Right cardiac atrium (tissue), 5 donors: Measurements from ENCODE around the gene COL6A6. TPM values are rescaled to one million over a fixed set of nuclear protein-coding genes. Genes with fewer than 3 reads are reported as not detected.

Experiments
- ATAC-seq, 2 donors: fragments of 200-7000 bp; cut with Tn5 transposase; one replicate each; pipeline versions ENCODE4 v1.8.0 to v1.9.1; 2020; ENCODE audit warnings: moderate library complexity in 2 of 2, mild to moderate bottlenecking in 1 of 2
- DNase-seq, 3 donors: peaks; one replicate each; pipeline ENCODE4 v3.0.0-alpha.2; 2020
- H3K27ac ChIP-seq: one replicate; pipeline ENCODE4 v1.5.1; 2013; ENCODE audit warnings: mild to moderate bottlenecking, low read length, control low read depth, moderate library complexity
- H3K27me3 ChIP-seq: one replicate; pipeline ENCODE4 v1.6.1; 2013; ENCODE audit not compliant: control insufficient read depth, insufficient read depth
- H3K4me1 ChIP-seq: one replicate; pipeline ENCODE4 v1.6.1; 2013; ENCODE audit warnings: low read length; ENCODE audit not compliant: control insufficient read depth, insufficient read depth
- H3K4me3 ChIP-seq: one replicate; pipeline ENCODE4 v1.5.1; 2013; ENCODE audit warnings: low read length, control low read depth
- H3K9me3 ChIP-seq: one replicate; pipeline ENCODE4 v1.6.1; 2013; ENCODE audit warnings: low read length; ENCODE audit not compliant: control insufficient read depth
- WGBS: extraction: QIAGEN DNeasy Blood & Tissue Kit; methylation state at CpG from one replicate; pipeline ENCODE4 v1.1.7; 2013; 5-methylcytosine and 5-hydroxymethylcytosine counted together
- intact Hi-C, 4 donors: fragments of 100-400 bp; cut with DNase I; formaldehyde crosslinking; loops; one replicate each; pipeline versions ENCODE4 v1.11.0 to v1.14.0; 2022 to 2023
- polyA plus RNA-seq: library from polyadenylated mRNA; stranded (reverse); fragments of 200-250 nt; gene quantifications from one replicate; pipeline ENCODE4 v1.2.3, GENCODE V29; 2013
- total RNA-seq, 4 donors: library from RNA; stranded (reverse); fragmentation: NEBNext Ultra II Directional; extraction: Animal tissue kit (Norgen Biotek cat#: 25700); gene quantifications; one replicate each; pipeline ENCODE4 v1.2.1, GENCODE V29; 2021
- donor health status: healthy with polysubstance abuse.
- donor health status: DM: no; HTN: yes; CAD: no.
- donor health status: DM: no; HTN: no; CAD: no.
- donor health status: DM: no; HTN: yes; CAD: no; lungs with severe emphysema.
- donor health status: DM: yes; HTN: yes; CAD: no.

COL6A6 gene
- total and polyA plus RNA-seq, 5 donors: 3.0 to 5.7 (median 3.6) TPM

GRCh38 chr3:130507746-130508145, 9.2 kb upstream of the COL6A6 start:
- Histone ChIP-seq H3K27ac (no peak overlapping the region), H3K4me3 (no peak overlapping the region), H3K4me1 (no peaks in the 10 kb centered on the region), H3K9me3 (no peaks in the 10 kb centered on the region), H3K27me3 (peaks cover 2% of the 10 kb centered on the region)
- WGBS: 93% methylated on average over 2 of the region's 2 CpGs
- no peak for ATAC-seq
- no peak for DNase-seq
- intact Hi-C loops: no loop called here

- intact Hi-C loops: no loop called here
- no peak overlapping the region for H3K4me3 ChIP-seq
- 32% methylated on average over 6 of the region's 6 CpGs for WGBS
- no peak overlapping the region for H3K27ac ChIP-seq
- H3K4me1 ChIP-seq: no peaks in the 10 kb centered on the region
- peak; percentile 59 to 83 (median 79) for DNase-seq
- peak; percentile 90 to 94 for ATAC-seq
- no peaks in the 10 kb centered on the region for H3K9me3 ChIP-seq
- H3K27me3 ChIP-seq: peaks cover 2% of the 10 kb centered on the region
Observed at GRCh38 chr3:130509008-130509407, 8.0 kb upstream of the COL6A6 start.

- H3K27ac ChIP-seq: no peak overlapping the region
Observed at GRCh38 chr3:130514681-130515080, 2.3 kb upstream of the COL6A6 start.

GRCh38 chr3:130515755-130516154, 1.2 kb upstream of the COL6A6 start:
- H3K27ac ChIP-seq: no peak overlapping the region
- no peaks in the 10 kb centered on the region for H3K4me1 ChIP-seq
- intact Hi-C loops: no loop called here
- ATAC-seq (peak in 1 of 2 donors; percentile 46), DNase-seq (no peak)
- 70% methylated on average over 2 of the region's 2 CpGs for WGBS
- no peaks in the 10 kb centered on the region for H3K9me3 ChIP-seq
- no peak overlapping the region for H3K4me3 ChIP-seq
- no peaks in the 10 kb centered on the region for H3K27me3 ChIP-seq

More at GRCh38 chr3:130514681-130515080, 2.3 kb upstream of the COL6A6 start:
- DNase-seq (no peak), ATAC-seq (no peak)
- WGBS: 35% methylated on average over 1 of the region's 1 CpG
- Histone ChIP-seq H3K4me3 (no peak overlapping the region), H3K9me3 (no peaks in the 10 kb centered on the region), H3K27me3 (no peaks in the 10 kb centered on the region), H3K4me1 (no peaks in the 10 kb centered on the region)
- intact Hi-C loops: no loop called here

GRCh38 chr3:130517602-130518001, 625 bp downstream of the COL6A6 start:
- Histone ChIP-seq H3K27me3 (no peaks in the 10 kb centered on the region), H3K27ac (no peak overlapping the region), H3K4me3 (peak overlapping the region; percentile 38), H3K9me3 (no peaks in the 10 kb centered on the region), H3K4me1 (no peaks in the 10 kb centered on the region)
- intact Hi-C loops: no loop called here
- DNase-seq (peak; percentile 43 to 59 (median 51)), ATAC-seq (peak; percentile 62 to 83)
- 12% methylated on average over 11 of the region's 11 CpGs for WGBS

- Histone ChIP-seq H3K4me1 (no peaks in the 10 kb centered on the region), H3K27me3 (no peaks in the 10 kb centered on the region), H3K27ac (no peak overlapping the region), H3K4me3 (no peak overlapping the region), H3K9me3 (no peaks in the 10 kb centered on the region)
- DNase-seq (no peak), ATAC-seq (no peak)
- WGBS: 70% methylated on average over 4 of the region's 4 CpGs
- intact Hi-C loops: no loop called here
Observed at GRCh38 chr3:130519754-130520153, 2.8 kb downstream of the COL6A6 start.

GRCh38 chr3:130522399-130522798, 5.4 kb downstream of the COL6A6 start:
- no peaks in the 10 kb centered on the region for H3K9me3 ChIP-seq
- H3K27ac ChIP-seq: no peak overlapping the region
- WGBS: 57% methylated on average over 2 of the region's 2 CpGs
- H3K27me3 ChIP-seq: no peaks in the 10 kb centered on the region
- intact Hi-C loops: no loop called here
- H3K4me3 ChIP-seq: no peak overlapping the region
- ATAC-seq: no peak
- DNase-seq: no peak
- H3K4me1 ChIP-seq: no peaks in the 10 kb centered on the region

GRCh38 chr3:130527426-130527825, 10.4 kb downstream of the COL6A6 start:
- DNase-seq (no peak), ATAC-seq (no peak)
- 60% methylated on average over 1 of the region's 1 CpG for WGBS
- Histone ChIP-seq H3K27me3 (no peaks in the 10 kb centered on the region), H3K27ac (no peak overlapping the region), H3K4me1 (no peaks in the 10 kb centered on the region), H3K9me3 (no peaks in the 10 kb centered on the region), H3K4me3 (no peak overlapping the region)
- intact Hi-C loops: no loop called here

- 71% methylated on average over 1 of the region's 1 CpG for WGBS
- ATAC-seq (no peak), DNase-seq (no peak)
- H3K4me3 ChIP-seq: no peak overlapping the region
- H3K9me3 ChIP-seq: no peaks in the 10 kb centered on the region
- no peak overlapping the region for H3K27ac ChIP-seq
- H3K27me3 ChIP-seq: no peaks in the 10 kb centered on the region
- H3K4me1 ChIP-seq: no peaks in the 10 kb centered on the region
- intact Hi-C loops: no loop called here
Observed at GRCh38 chr3:130528120-130528519, 11.1 kb downstream of the COL6A6 start.

- H3K27ac ChIP-seq: no peak overlapping the region
- no peaks in the 10 kb centered on the region for H3K27me3 ChIP-seq
- intact Hi-C loops: no loop called here
- no peaks in the 10 kb centered on the region for H3K9me3 ChIP-seq
- H3K4me3 ChIP-seq: no peak overlapping the region
- ATAC-seq (no peak), DNase-seq (no peak)
- H3K4me1 ChIP-seq: no peaks in the 10 kb centered on the region
- WGBS: 67% methylated on average over 5 of the region's 5 CpGs
Observed at GRCh38 chr3:130529486-130530215, 12.7 kb downstream of the COL6A6 start.

GRCh38 chr3:130533247-130533646, 16.3 kb downstream of the COL6A6 start:
- no peak for ATAC-seq
- intact Hi-C loops: no loop called here

More at GRCh38 chr3:130533247-130533646, 16.3 kb downstream of the COL6A6 start:
- no peak for DNase-seq
- Histone ChIP-seq H3K9me3 (no peaks in the 10 kb centered on the region), H3K27me3 (no peaks in the 10 kb centered on the region), H3K4me3 (no peak overlapping the region), H3K27ac (no peak overlapping the region), H3K4me1 (no peaks in the 10 kb centered on the region)
- WGBS: 65% methylated on average over 2 of the region's 2 CpGs
